Measurements from ENCODE around the gene HMGN3. TPM values are rescaled to one million over a fixed set of nuclear protein-coding genes. Genes with fewer than 3 reads are reported as not detected.

The HMGN3 gene
- total RNA-seq, 1 donor from 2014 or later, result 133 TPM

- Mint-ChIP-seq H3K36me3 (ENCODE audit: low read depth) (peaks cover 13% of the 10 kb centered on the region), H3K27me3 (ENCODE audit: low read depth) (no peaks in the 10 kb centered on the region), H3K9me3 (peaks cover 2% of the 10 kb centered on the region), H3K4me1 (peaks cover 9% of the 10 kb centered on the region), H3K4me3 (no peak overlapping the region), H3K27ac (ENCODE audit: unreplicated experiment) (no peak overlapping the region)
- DNase-seq (ENCODE audit: low read depth, low spot score), result no peak
- no peak for TF ChIP-seq CTCF (conservative IDR thresholded peaks at IDR 0.05)
Measured at GRCh38 chr6:79225717-79226599, 8.5 kb downstream of the HMGN3 start.

GRCh38 chr6:79223611-79224404 lies 10.7 kb downstream of the HMGN3 start:
- no peak for TF ChIP-seq CTCF (conservative IDR thresholded peaks at IDR 0.05)
- no peak overlapping the region for H3K27ac Mint-ChIP-seq (ENCODE audit: unreplicated experiment)
- H3K4me3 Mint-ChIP-seq, result no peak overlapping the region
- no peak for DNase-seq (ENCODE audit: low read depth, low spot score)
- peaks cover 9% of the 10 kb centered on the region for H3K9me3 Mint-ChIP-seq
- H3K36me3 Mint-ChIP-seq (ENCODE audit: low read depth), result peaks cover 17% of the 10 kb centered on the region
- no peaks in the 10 kb centered on the region for H3K27me3 Mint-ChIP-seq (ENCODE audit: low read depth)
- H3K4me1 Mint-ChIP-seq, result peaks cover 9% of the 10 kb centered on the region

- peak; percentile 1 for DNase-seq (ENCODE audit: low read depth, low spot score)
- H3K27ac Mint-ChIP-seq (ENCODE audit: unreplicated experiment), result no peak overlapping the region
- peaks cover 9% of the 10 kb centered on the region for H3K9me3 Mint-ChIP-seq
- TF ChIP-seq CTCF (conservative IDR thresholded peaks at IDR 0.05), result no peak
- no peaks in the 10 kb centered on the region for H3K27me3 Mint-ChIP-seq (ENCODE audit: low read depth)
- peak overlapping the region; percentile 21 for H3K4me3 Mint-ChIP-seq
- H3K4me1 Mint-ChIP-seq, result peaks cover 45% of the 10 kb centered on the region
- peaks cover 20% of the 10 kb centered on the region for H3K36me3 Mint-ChIP-seq (ENCODE audit: low read depth)
Measured at GRCh38 chr6:79215213-79215824, 19.2 kb downstream of the HMGN3 start.

- no peak for DNase-seq (ENCODE audit: low read depth, low spot score)
- Mint-ChIP-seq H3K9me3 (no peaks in the 10 kb centered on the region), H3K36me3 (ENCODE audit: low read depth) (peaks cover 25% of the 10 kb centered on the region), H3K4me1 (peaks cover 55% of the 10 kb centered on the region), H3K27me3 (ENCODE audit: low read depth) (no peaks in the 10 kb centered on the region), H3K27ac (ENCODE audit: unreplicated experiment) (no peak overlapping the region), H3K4me3 (no peak overlapping the region)
- peak; percentile 39 for TF ChIP-seq CTCF (conservative IDR thresholded peaks at IDR 0.05)
Measured at GRCh38 chr6:79212859-79213258, 21.6 kb downstream of the HMGN3 start.

GRCh38 chr6:79208816-79209215 lies 25.7 kb downstream of the HMGN3 start:
- Mint-ChIP-seq H3K4me1 (peaks cover 36% of the 10 kb centered on the region), H3K27ac (ENCODE audit: unreplicated experiment) (no peak overlapping the region), H3K9me3 (no peaks in the 10 kb centered on the region), H3K4me3 (no peak overlapping the region), H3K36me3 (ENCODE audit: low read depth) (peaks cover 40% of the 10 kb centered on the region), H3K27me3 (ENCODE audit: low read depth) (no peaks in the 10 kb centered on the region)
- no peak for DNase-seq (ENCODE audit: low read depth, low spot score)
- no peak for TF ChIP-seq CTCF (conservative IDR thresholded peaks at IDR 0.05)
